ENCODE data around the gene LRIG3.

GRCh38 chr12:58950739-58951100 lies 30.4 kb upstream of the LRIG3 start:
- no peak for TF ChIP-seq CTCF (IDR thresholded peaks at IDR 0.05)
- TF ChIP-seq POLR2AphosphoS5 (IDR thresholded peaks at IDR 0.05; ENCODE audit: low read depth, low read length), result no peak
- TF ChIP-seq USF1 (IDR thresholded peaks at IDR 0.05; ENCODE audit: borderline replicate concordance, low read depth), result no peak
- no peak for TF ChIP-seq SMC3 (IDR thresholded peaks at IDR 0.05; ENCODE audit: low read depth, low read length)
- no peak for TF ChIP-seq RAD21 (IDR thresholded peaks at IDR 0.05; ENCODE audit: low read length)
- no peak for TF ChIP-seq MAX (IDR thresholded peaks at IDR 0.05; ENCODE audit: low read depth)
- TF ChIP-seq RCOR1 (IDR thresholded peaks at IDR 0.05; ENCODE audit: low read length), result no peak

Measured in SK-N-SH (cell line).